GM06990 (cell line): Measurements from ENCODE around the gene MYZAP.

Experiments used
- DNase-seq: peaks from one replicate; pipeline ENCODE4 v3.0.0-alpha.2; 2011; ENCODE audit not compliant: insufficient read length; ENCODE audit errors: extremely low read depth
- H3K27me3 ChIP-seq: replicated peaks from 2 replicates; pipeline ENCODE4 v1.6.0; 2011; ENCODE audit warnings: low read length; ENCODE audit not compliant: control insufficient read depth, insufficient read depth
- H3K36me3 ChIP-seq: 2 replicates; pipeline ENCODE4 v1.5.1; 2011; ENCODE audit warnings: low read length; ENCODE audit not compliant: control insufficient read depth, insufficient read depth
- H3K4me3 ChIP-seq: replicated peaks from 2 replicates; pipeline ENCODE4 v1.5.1; 2011; ENCODE audit warnings: low read depth, mild to moderate bottlenecking, control low read depth, low read length
- CTCF ChIP-seq: IDR thresholded peaks from 2 replicates; pipeline ENCODE4 v1.5.1; 2011; ENCODE audit warnings: low read length, control low read depth, mild to moderate bottlenecking, inconsistent platforms; ENCODE audit not compliant: insufficient read depth, poor library complexity, severe bottlenecking

Gene MYZAP

GRCh38 chr15:57580866-57581265 is 10.8 kb upstream of the MYZAP start:
- no peak for DNase-seq
- H3K36me3 ChIP-seq, result no peaks in the 10 kb centered on the region
- no peak overlapping the region for H3K4me3 ChIP-seq
- no peak for TF ChIP-seq CTCF
- no peaks in the 10 kb centered on the region; the same call in 1 of the 2 replicates for H3K27me3 ChIP-seq

DNA sequence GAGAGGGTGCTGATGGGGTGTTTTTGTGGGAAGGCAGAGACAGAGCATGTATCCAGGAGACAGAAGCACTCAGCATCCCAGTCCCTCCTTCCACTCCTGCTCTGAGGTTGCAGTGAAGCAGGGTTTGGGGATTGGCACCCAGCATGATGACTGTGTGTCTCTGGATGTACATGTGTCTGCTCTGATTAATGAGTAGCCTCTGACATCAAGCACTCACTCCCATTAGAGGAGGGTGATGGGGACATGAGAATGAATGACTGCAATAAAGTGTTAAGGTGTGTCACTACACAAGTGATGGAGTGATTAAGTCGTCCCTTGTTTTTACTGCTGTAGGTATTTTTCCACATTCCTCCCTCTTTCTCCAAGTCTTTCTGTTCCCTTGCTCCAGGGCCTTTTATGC is 9.6 kb upstream of the MYZAP start:
- no peak for TF ChIP-seq CTCF
- no peaks in the 10 kb centered on the region; the same call in 1 of the 2 replicates for H3K27me3 ChIP-seq
- H3K4me3 ChIP-seq, result no peak overlapping the region
- no peaks in the 10 kb centered on the region for H3K36me3 ChIP-seq
- no peak for DNase-seq

GRCh38 chr15:57583282-57583681 is 8.4 kb upstream of the MYZAP start:
- no peak overlapping the region for H3K4me3 ChIP-seq
- H3K36me3 ChIP-seq, result no peaks in the 10 kb centered on the region
- TF ChIP-seq CTCF, result no peak
- DNase-seq, result no peak
- no peaks in the 10 kb centered on the region; the same call in 1 of the 2 replicates for H3K27me3 ChIP-seq

- no peak for DNase-seq
- no peaks in the 10 kb centered on the region; the same call in 1 of the 2 replicates for H3K27me3 ChIP-seq
- TF ChIP-seq CTCF, result no peak
These were observed 8.0 kb upstream of the MYZAP start for GRCh38 chr15:57583720-57584119.

GRCh38 chr15:57586661-57587424 is 4.9 kb upstream of the MYZAP start:
- no peaks in the 10 kb centered on the region for H3K36me3 ChIP-seq
- no peak overlapping the region for H3K4me3 ChIP-seq
- no peak for TF ChIP-seq CTCF
- peak; percentile 28 for DNase-seq
- H3K27me3 ChIP-seq, result peaks cover 2% of the 10 kb centered on the region

More at GRCh38 chr15:57583720-57584119, 8.0 kb upstream of the MYZAP start:
- Histone ChIP-seq H3K4me3 (no peak overlapping the region), H3K36me3 (no peaks in the 10 kb centered on the region)
